SKM-1 (cell line): ENCODE data around the gene CHAC1.
"Not testable (repeated sequence)": the region's sequence is repeated elsewhere in the genome, so short reads cannot be mapped to it uniquely, and the experiment has no call there.

Experiments used
- DNase-seq: peaks from one replicate; lab custom pipeline; 2025; ENCODE audit not compliant: unreplicated experiment; lab: John Stamatoyannopoulos, UW

The CHAC1 gene

DNA sequence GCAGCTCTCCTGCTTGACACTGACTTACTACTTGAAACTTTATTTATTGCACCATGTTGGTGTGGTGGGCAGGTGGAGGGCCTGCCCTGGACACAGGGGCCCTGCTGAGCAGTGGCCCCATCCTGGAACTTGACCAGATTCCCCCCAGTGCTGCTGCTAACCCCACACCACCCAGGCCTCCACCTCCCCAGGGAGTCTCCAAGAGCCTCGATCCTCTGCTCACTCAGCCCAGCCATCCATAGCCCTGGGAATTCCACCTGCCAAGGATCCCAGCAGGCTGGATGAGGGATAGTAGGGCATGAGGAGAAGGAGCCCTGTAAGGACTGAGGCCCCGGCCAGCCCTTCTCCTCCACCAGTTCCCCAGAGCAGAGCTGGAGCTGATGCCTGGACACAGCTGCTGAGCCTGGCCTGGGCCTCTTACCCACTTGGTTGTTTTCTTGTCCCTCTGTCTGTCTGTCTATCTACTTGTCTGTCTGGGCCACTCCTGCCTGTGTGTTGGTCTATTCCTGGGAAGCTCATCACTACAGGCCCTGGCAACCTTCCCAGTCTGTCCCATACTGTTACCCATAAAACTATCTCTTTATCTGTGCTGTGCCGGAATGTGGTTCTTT is 2.8 kb downstream of the CHAC1 start:
- DNase-seq = no peak

DNA sequence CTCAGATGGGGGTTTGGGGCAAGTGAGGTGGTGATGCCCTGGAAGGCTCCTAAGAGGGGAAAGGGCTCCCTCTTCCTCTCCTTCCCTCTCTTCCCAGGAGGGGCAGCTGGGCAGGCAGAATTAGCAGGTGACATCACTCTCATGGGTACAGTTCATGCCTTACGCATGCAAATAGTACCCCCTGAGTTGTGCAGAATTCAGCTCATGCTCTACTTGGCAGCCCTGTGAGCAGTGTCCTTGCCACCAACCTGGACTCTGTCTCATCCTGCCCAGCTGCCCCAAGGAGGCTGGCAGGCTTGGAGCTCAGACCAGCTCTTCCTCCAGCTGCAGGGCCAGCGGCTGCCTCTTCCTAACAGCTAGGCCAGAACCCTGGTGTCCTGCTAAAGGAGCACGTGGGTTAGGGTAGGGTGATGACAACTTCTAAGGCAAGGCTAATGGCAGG is 3.3 kb downstream of the CHAC1 start:
- no peak for DNase-seq

GRCh38 chr15:40957041-40957555 is 3.8 kb downstream of the CHAC1 start:
- no peak for DNase-seq

DNA sequence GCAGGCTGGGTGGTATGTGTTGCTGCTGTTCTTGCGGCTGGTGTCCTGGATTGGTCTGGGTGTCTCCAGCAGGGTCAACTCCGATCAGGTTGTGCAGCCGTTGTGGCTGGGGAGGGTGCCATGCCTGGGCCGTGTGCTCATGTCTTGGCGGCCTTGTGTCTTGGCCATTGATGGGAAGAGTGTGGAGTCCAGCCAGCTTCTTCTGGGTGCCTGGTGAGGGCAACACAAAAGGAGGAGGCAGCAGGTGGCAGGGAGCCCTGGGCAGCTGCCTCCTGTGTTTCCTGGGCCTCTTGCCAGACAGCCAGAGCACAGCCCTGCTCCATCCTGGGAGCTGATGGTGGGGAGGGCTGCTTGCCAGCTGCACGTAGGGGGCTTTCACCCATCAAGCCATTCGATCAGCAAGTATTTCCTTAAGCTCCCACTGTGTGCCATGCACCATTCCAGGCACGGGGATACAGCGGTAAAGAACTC is 4.3 kb downstream of the CHAC1 start:
- no peak for DNase-seq

DNA sequence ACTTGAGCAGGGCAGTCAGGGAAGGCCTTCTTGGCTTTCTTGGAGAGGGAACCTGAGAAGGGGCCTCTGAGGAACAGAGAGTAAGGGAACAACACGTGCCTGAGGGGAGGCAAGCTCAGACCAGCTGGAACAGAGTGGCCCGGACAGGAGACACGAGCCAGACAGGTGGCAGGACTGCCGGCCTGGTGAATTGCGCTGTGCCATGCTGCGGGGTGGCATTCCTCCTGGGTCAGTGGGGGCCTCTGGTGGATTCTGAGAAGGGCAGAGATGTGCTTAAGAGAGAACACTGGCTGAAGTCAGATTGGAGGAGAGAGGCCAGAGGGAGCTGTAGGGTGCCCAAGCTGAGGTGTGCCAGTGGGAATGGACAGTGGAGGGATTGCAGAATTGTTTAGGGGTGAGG is 4.9 kb downstream of the CHAC1 start:
- no peak for DNase-seq

DNA sequence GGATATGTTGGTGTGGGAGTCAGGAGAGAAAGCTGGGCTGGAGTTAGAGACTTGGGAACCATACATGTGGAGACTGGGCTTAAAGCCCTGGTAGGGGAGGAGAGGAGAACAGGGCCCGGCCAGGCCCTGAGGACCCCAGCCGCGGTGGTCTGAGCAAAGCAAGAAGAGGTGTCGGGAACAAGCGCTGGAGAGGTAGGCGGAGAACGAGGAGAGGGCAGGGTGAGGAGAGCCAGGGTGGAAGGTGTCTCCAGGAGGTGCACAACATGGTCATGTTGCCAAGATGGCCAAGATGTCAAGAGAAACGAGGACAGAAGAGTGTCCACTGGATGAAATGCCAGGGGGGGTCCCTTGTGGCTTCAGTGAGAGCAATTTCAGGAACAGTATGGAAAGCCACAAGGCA is 5.5 kb downstream of the CHAC1 start:
- DNase-seq = no peak

- DNase-seq = no peak
Observed at GRCh38 chr15:40959331-40960141, 6.3 kb downstream of the CHAC1 start.

- DNase-seq = no peak
Observed at GRCh38 chr15:40960151-40960885, 7.0 kb downstream of the CHAC1 start.

- DNase-seq = no peak
Observed at GRCh38 chr15:40960925-40961324, 7.7 kb downstream of the CHAC1 start.

GRCh38 chr15:40961740-40962139 is 8.5 kb downstream of the CHAC1 start:
- not testable (repeated sequence) for DNase-seq

DNA sequence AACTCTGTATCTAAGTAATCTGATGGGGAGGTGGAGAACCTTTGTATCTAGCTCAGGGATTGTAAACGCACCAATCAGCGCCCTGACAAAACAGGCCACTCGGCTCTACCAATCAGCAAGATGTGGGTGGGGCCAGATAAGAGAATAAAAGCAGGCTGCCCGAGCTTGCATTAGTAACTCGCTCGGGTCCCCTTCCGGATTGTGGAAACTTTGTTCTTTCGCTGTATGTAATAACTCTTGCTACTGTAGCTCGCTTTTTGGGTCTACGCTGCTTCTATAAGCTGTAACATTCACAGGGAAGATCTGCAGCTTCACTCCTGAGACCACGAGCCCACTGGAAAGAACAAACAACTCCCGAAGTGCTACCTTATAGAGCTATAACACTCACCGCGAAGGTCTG is 9.0 kb downstream of the CHAC1 start:
- not testable (repeated sequence) for DNase-seq

GRCh38 chr15:40963201-40963600 is 9.9 kb downstream of the CHAC1 start:
- no peak for DNase-seq

DNA sequence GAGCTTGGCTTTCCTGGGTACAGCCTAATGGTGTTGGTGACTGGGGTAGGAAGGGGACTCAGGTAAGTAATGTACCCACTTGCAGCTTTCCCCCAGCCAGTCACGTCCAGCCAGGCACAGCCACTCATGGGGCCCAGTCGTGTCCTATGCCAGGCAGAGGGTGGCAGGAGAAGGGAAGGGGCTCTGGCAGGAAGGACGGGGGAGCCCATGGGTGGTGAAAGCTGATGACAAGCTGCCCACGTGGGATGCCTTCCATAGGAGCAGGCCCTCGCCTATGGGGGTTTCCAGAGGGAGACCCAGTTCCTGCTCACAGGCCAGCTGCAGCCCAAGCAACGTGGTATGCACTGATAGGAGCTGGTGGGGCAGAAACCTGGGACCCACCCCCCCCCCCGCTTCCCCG is 10.7 kb downstream of the CHAC1 start:
- no peak for DNase-seq

- no peak for DNase-seq
Observed at GRCh38 chr15:40964634-40965033, 11.4 kb downstream of the CHAC1 start.

DNA sequence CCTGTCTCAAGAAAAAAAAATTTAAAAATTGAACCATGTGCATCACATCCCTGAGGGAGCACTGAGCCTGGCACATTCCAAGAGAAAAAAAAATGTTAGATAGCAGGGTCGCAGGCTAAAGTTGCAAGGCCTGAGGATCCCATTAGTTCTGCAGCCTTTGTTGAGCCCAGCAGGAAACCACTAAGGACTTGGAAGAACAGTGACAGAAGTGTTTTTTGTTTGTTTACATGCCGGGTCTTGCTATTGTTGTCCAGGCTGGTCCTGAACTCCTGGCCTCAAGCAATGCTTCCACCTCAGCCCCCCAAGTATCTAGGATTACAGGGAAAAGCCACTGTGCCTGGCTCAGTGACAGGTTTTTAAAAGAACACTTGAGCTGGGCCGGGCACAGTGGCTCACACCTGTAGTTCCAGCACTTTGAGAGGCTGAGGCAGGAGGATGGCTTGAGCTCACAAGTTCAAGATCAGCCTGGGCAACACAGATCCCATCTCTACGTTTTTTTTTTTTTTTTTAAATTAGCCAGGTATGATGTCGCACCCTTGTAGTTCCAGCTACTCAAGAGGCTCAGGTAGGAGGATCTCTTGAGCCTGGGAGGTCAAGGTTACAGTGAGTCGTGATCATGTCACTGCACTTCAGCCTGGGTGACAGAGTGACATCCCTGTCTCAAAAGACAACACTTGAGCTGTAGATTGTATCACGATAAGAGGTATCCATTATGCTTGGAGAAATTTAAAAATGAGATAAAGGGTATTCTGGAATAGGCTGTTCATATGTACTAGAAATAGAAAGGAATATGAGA is 15.2 kb downstream of the CHAC1 start:
- no peak for DNase-seq

DNA sequence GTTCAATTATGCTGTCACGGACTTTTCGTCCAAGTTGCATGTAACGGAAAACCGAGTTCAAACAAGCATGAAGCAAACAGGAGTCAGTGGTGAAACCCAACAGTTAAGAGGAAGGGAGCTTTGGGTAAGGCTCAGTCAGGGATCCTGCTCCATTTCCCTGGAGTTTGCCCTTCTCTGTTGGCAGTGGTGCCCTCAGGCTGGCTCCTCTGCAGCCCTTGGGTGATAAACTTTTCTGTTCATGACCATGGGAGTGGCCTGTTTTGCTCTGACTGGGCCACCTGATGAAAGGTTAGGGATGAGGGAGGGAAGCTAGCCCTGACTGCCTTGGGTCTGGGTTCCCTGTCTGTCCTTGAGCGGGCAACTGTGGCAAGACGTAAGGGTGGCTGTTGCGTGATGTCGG is 16.1 kb downstream of the CHAC1 start:
- no peak for DNase-seq

- DNase-seq = no peak
Observed at GRCh38 chr15:40974879-40975278, 21.6 kb downstream of the CHAC1 start.

GRCh38 chr15:40976819-40977218 is 23.5 kb downstream of the CHAC1 start:
- no peak for DNase-seq

DNA sequence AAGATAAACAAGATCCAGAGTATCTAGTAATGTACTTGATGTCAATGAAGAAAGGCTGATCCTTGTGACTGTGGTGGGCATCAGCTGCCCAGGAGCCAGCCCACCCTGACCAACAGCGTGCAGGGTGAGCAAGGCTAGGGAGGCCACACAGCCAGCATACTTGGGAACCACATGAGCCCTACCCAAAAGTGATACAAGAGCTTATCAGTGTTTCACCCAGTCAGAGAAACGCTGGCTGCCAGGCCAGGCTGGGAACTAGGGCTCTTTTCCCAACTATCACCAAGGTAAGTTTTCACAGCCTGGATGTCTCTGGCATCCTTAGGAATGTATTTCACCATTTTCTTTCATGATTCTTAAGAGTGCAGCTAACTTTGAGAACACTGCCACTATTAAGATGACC is 24.9 kb downstream of the CHAC1 start:
- DNase-seq = no peak

DNA sequence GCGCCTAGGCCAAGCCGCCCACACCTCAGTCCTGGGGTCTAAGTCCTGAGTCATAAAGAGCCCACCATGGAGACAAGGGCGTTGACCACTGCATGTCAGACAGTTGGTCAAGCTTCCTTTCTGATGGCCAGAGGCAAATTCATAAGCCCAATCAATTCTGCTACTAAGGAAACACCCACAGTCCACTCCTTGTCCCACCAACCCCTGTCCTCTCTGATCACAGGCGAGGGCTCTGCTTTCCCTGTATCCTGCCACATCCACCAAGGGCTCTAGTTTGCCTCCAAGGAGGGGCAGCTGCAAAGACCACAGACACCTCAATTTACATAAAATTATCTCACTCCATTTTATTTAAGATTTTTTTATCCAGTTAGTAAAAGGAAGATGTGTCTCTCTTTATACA is 25.3 kb downstream of the CHAC1 start:
- DNase-seq = no peak

DNA sequence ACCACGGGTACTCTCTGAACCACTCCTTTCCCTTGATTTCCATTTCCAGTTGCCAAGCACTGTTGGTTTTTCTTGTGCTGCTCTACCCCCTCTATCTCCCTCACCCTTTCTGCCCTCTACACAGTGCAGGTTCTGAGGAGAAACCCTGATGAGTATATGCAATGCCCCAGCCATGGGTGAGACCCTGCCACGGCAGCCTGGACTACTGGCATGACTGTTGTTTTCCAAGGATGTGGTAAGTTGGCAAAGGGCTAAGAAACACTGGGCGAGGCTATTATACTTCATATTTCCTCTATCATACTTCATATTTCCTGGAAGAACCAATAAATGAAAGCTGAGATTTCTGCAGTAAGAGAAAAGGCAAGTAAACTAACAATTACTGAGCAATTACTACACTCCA is 27.9 kb downstream of the CHAC1 start:
- DNase-seq = no peak
